Endothelial cell of umbilical vein (primary cell): Measurements from ENCODE around the gene UBE2H. TPM values are rescaled to one million over a fixed set of nuclear protein-coding genes. Genes with fewer than 3 reads are reported as not detected.
"Not testable (repeated sequence)": the region's sequence is repeated elsewhere in the genome, so short reads cannot be mapped to it uniquely, and the experiment has no call there.

ENCODE experiments used
- BruUV-seq: library from RNA; stranded (reverse); fragments of 400-500 nt; replicated peaks from 2 replicates; lab custom pipeline; 2021; lab: Mats Ljungman, UMichigan
- CTCF ChIA-PET: fragments of 300-600, 350-600 bp; sonication (Branson Sonifier 250); formaldehyde crosslinking; loops from one replicate; lab custom pipeline; 2021; ENCODE audit warnings: antibody characterized with exemption, inconsistent platforms; lab: Charles Lee
- POLR2A ChIA-PET: fragments of 300-600, 350-600 bp; sonication (Branson Sonifier 250); formaldehyde crosslinking; loops from one replicate; lab custom pipeline; 2021; ENCODE audit warnings: antibody characterized with exemption, inconsistent platforms; lab: Charles Lee
- DNase-seq: peaks from one replicate; pipeline ENCODE4 v3.0.0-alpha.2; 2011; ENCODE audit warnings: low read depth, low spot score
- FAIRE-seq: peaks from 2 replicates; lab custom pipeline; 2011; peaks lifted over from hg19 to GRCh38; lab: Jason Lieb, UNC
- H2AFZ ChIP-seq: 2 replicates; pipeline ENCODE4 v1.6.0; 2012; ENCODE audit warnings: low read depth, low read length, control low read depth, inconsistent platforms
- H3K27ac ChIP-seq: 2 replicates; pipeline ENCODE4 v1.5.1; 2011; ENCODE audit warnings: low read depth, mild to moderate bottlenecking, control low read depth, low read length, moderate library complexity; ENCODE audit not compliant: insufficient read depth
- H3K27me3 ChIP-seq, 2 experiments: 2 replicates each; pipeline versions ENCODE4 v1.6.0 to v1.6.1; 2011; ENCODE audit warnings: low read length in 2 of 2, mixed read lengths in 1 of 2; ENCODE audit not compliant: control insufficient read depth in 2 of 2, insufficient read depth in 2 of 2
- H3K36me3 ChIP-seq, 2 experiments: 2 replicates in 1 of 2; 3 replicates in 1 of 2; pipeline ENCODE4 v1.5.1; 2011; ENCODE audit warnings: low read length in 2 of 2, mild to moderate bottlenecking in 1 of 2, moderate library complexity in 1 of 2; ENCODE audit not compliant: control insufficient read depth in 2 of 2, insufficient read depth in 2 of 2; ENCODE audit errors: extremely low read depth in 1 of 2
- H3K4me1 ChIP-seq: 3 replicates; pipeline ENCODE4 v1.5.1; 2011; ENCODE audit warnings: mild to moderate bottlenecking, low read length; ENCODE audit not compliant: control insufficient read depth, insufficient read depth; ENCODE audit errors: extremely low read depth
- H3K4me2 ChIP-seq: 2 replicates; pipeline ENCODE4 v1.6.1; 2011; ENCODE audit warnings: low read length, control low read depth, mixed read lengths; ENCODE audit not compliant: insufficient read depth
- H3K4me3 ChIP-seq, 3 experiments: fragments of 200-600 bp in 1 of 3; sonication (generic), shearing (Covaris generic) in 1 of 3; replicated peaks in 1 of 3; 2 replicates each; pipeline ENCODE4 v1.5.1; 2011 to 2016; ENCODE audit warnings: control low read depth in 3 of 3, low read length in 3 of 3, mild to moderate bottlenecking in 2 of 3, inconsistent platforms in 1 of 3, low read depth in 1 of 3, moderate library complexity in 1 of 3; ENCODE audit not compliant: insufficient read depth in 1 of 3
- H3K79me2 ChIP-seq: 2 replicates; pipeline ENCODE4 v1.6.0; 2012; ENCODE audit warnings: low read length, inconsistent platforms; ENCODE audit not compliant: control insufficient read depth, insufficient read depth
- H3K9ac ChIP-seq: replicated peaks from 2 replicates; pipeline ENCODE3; 2011; ENCODE audit warnings: low read length, control low read depth; ENCODE audit not compliant: insufficient read depth; ENCODE audit errors: extremely low read depth
- H3K9me1 ChIP-seq: replicated peaks from 3 replicates; pipeline ENCODE4 v1.6.0; 2011; ENCODE audit warnings: mild to moderate bottlenecking, low read length; ENCODE audit not compliant: control insufficient read depth, insufficient read depth; ENCODE audit errors: extremely low read depth
- H3K9me3 ChIP-seq: replicated peaks from 2 replicates; pipeline ENCODE4 v1.5.1; 2012; ENCODE audit warnings: low read length, inconsistent platforms; ENCODE audit not compliant: control insufficient read depth, insufficient read depth
- H4K20me1 ChIP-seq: replicated peaks from 2 replicates; pipeline ENCODE3; 2011; ENCODE audit warnings: mild to moderate bottlenecking, low read length; ENCODE audit not compliant: control insufficient read depth, insufficient read depth; ENCODE audit errors: extremely low read depth
- EZH2 ChIP-seq: IDR thresholded peaks from 2 replicates; pipeline ENCODE4 v1.6.1; 2012; ENCODE audit warnings: borderline replicate concordance, low read depth, mild to moderate bottlenecking, moderate library complexity, low read length, inconsistent platforms; ENCODE audit not compliant: severe bottlenecking
- FOS ChIP-seq: IDR thresholded peaks from 2 replicates; pipeline ENCODE4 v1.6.1; 2011; ENCODE audit warnings: mild to moderate bottlenecking, low read length, moderate library complexity, borderline replicate concordance; ENCODE audit not compliant: insufficient read depth
- POLR2AphosphoS5 ChIP-seq: IDR thresholded peaks from 2 replicates; pipeline ENCODE4 v1.6.1; 2012; ENCODE audit warnings: low read depth, mild to moderate bottlenecking, control low read depth, low read length, moderate library complexity; ENCODE audit not compliant: insufficient read depth
- dilution Hi-C: fragments of 300-500 bp; cut with MboI; formaldehyde crosslinking; loops from one replicate; pipeline ENCODE4 v1.15.0; 2019; ENCODE audit warnings: low sequenced_read_pairs; ENCODE audit not compliant: extremely low pct_ligation_motif_present
- intact Hi-C: fragments of 100-400 bp; cut with micrococcal nuclease; formaldehyde crosslinking; loops from one replicate; pipeline ENCODE4 v1.10.0; 2022
- polyA plus RNA-seq, 4 experiments: library from polyadenylated mRNA; depleted of rRNA in 3 of 4; stranded (reverse) in 3 of 4; unstranded in 1 of 4; fragments of >200 nt; gene quantifications; 2 replicates each; pipeline versions ENCODE4 v1.2.1 to v1.2.3, GENCODE V29; 2011 to 2012; ENCODE audit warnings: missing spikeins in 1 of 4
- total RNA-seq: library from RNA; stranded (reverse); gene quantifications from 2 replicates; pipeline ENCODE4 v1.2.3, GENCODE V29; 2021
- TF ChIP-seq, protein P1 (sequence below), 2 donors: IDR thresholded peaks; 1 replicate in 1 of 2; 2 replicates in 1 of 2; pipeline ENCODE4 v1.5.1; 2011; ENCODE audit warnings: low read length in 2 of 2, mild to moderate bottlenecking in 2 of 2, moderate library complexity in 2 of 2, control low read depth in 1 of 2, inconsistent platforms in 1 of 2, low read depth in 1 of 2; ENCODE audit not compliant: insufficient read depth in 1 of 2; ENCODE audit errors: extremely low read depth in 1 of 2
- TF ChIP-seq, protein P2 (sequence below): IDR thresholded peaks from 2 replicates; pipeline ENCODE4 v1.6.1; 2011; ENCODE audit not compliant: insufficient read depth, insufficient read length

Gene UBE2H
- total and polyA plus RNA-seq, 2 donors (not counting 3 experiments of a cell fraction or from before 2014, with no cell fraction given): 51.7 to 90.1 TPM

DNA sequence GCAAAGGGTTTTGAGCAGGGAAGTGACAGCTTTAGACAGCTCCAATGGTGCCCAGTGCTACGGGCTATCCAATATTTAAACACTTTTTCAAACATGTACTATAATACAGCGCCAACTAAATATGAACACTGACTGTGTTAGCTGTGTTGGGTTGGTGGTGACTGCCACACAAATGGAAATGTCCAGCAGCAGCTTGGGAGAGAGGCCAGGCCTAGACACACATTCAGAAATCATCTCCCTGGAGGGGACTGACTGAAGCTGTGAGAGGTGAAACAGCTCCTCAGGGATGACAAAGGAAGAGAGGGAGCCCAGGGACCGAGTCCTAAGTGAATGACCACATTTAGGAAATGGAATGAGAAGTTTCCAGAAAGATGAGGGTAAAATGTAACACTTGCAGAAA is 115.8 kb downstream of the UBE2H start:
- peaks cover 8% of the 10 kb centered on the region for H3K79me2 ChIP-seq
- CTCF ChIA-PET: interaction anchor here (1.0 kb wide), 1 partner anchor 40 kb away, joined by 4 read pairs; no protein-coding TSS in a partner anchor
- intact Hi-C loops: no loop called here
- no peak for DNase-seq
- H3K4me3 ChIP-seq: no peak overlapping the region
- no peak for FAIRE-seq
- H3K9ac ChIP-seq: no peak overlapping the region
- no peaks in the 10 kb centered on the region for H3K27me3 ChIP-seq
- no peaks in the 10 kb centered on the region for H3K4me1 ChIP-seq
- BruUV-seq: no TSS peak
- H3K9me1 ChIP-seq: no peaks in the 10 kb centered on the region
- no peak overlapping the region for H3K4me2 ChIP-seq
- H2AFZ ChIP-seq: no peak overlapping the region
- dilution Hi-C loops: no loop called here
- H3K27ac ChIP-seq: no peak overlapping the region
- peaks cover 9 to 24% of the 10 kb centered on the region in 2 experiments for H3K36me3 ChIP-seq
- POLR2A ChIA-PET: no interaction called here
- TF ChIP-seq FOS: no peak
- H4K20me1 ChIP-seq: no peaks in the 10 kb centered on the region
- H3K9me3 ChIP-seq: no peaks in the 10 kb centered on the region

DNA sequence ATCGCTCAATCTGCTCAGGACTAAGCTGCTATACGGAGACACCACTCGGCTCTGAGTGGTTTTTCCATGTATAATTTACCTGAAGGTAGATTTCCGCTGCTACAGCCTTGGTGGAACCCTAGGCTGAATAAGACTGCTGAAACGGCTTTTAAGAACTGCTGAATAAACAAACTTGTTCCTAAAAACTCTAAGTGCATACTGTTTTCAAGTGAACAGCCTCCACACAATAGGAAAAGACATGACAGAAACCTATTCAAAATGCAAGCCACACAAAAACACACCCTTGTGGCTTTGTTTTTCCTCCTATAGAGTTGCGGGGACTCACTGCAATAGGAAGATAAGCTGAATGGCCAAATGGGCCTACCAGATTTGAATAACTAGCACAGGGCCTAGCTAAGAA is 117.2 kb downstream of the UBE2H start:
- Histone ChIP-seq H3K4me1 (peaks cover 2% of the 10 kb centered on the region), H3K27ac (no peak overlapping the region), H3K27me3 (no peaks in the 10 kb centered on the region), H3K79me2 (no peaks in the 10 kb centered on the region), H3K4me3 (no peak overlapping the region), H3K9me3 (no peaks in the 10 kb centered on the region), H2AFZ (no peak overlapping the region), H3K36me3 (peaks cover 7 to 26% of the 10 kb centered on the region in 2 experiments), H3K9me1 (no peaks in the 10 kb centered on the region), H3K9ac (no peak overlapping the region), H3K4me2 (no peak overlapping the region), H4K20me1 (no peaks in the 10 kb centered on the region)
- no peak for TF ChIP-seq EZH2
- TF ChIP-seq, protein P1, sequence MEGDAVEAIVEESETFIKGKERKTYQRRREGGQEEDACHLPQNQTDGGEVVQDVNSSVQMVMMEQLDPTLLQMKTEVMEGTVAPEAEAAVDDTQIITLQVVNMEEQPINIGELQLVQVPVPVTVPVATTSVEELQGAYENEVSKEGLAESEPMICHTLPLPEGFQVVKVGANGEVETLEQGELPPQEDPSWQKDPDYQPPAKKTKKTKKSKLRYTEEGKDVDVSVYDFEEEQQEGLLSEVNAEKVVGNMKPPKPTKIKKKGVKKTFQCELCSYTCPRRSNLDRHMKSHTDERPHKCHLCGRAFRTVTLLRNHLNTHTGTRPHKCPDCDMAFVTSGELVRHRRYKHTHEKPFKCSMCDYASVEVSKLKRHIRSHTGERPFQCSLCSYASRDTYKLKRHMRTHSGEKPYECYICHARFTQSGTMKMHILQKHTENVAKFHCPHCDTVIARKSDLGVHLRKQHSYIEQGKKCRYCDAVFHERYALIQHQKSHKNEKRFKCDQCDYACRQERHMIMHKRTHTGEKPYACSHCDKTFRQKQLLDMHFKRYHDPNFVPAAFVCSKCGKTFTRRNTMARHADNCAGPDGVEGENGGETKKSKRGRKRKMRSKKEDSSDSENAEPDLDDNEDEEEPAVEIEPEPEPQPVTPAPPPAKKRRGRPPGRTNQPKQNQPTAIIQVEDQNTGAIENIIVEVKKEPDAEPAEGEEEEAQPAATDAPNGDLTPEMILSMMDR (IDR thresholded peaks at IDR 0.05; ENCODE audit: extremely low read depth in 1 of 2, insufficient read depth in 1 of 2, low read depth in 1 of 2, low read length in 2 of 2): no peak
- TF ChIP-seq, protein P2, sequence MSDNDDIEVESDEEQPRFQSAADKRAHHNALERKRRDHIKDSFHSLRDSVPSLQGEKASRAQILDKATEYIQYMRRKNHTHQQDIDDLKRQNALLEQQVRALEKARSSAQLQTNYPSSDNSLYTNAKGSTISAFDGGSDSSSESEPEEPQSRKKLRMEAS: no peak
- TF ChIP-seq POLR2AphosphoS5: no peak
- TF ChIP-seq FOS: no peak
- ChIA-PET CTCF (interaction anchor here (0.9 kb wide), 1 partner anchor 174 kb away, joined by 3 read pairs; no protein-coding TSS in a partner anchor), POLR2A (no interaction called here)
- no peak for FAIRE-seq
- intact Hi-C loops: no loop called here
- no peak for DNase-seq
- dilution Hi-C loops: no loop called here
- no TSS peak for BruUV-seq

DNA sequence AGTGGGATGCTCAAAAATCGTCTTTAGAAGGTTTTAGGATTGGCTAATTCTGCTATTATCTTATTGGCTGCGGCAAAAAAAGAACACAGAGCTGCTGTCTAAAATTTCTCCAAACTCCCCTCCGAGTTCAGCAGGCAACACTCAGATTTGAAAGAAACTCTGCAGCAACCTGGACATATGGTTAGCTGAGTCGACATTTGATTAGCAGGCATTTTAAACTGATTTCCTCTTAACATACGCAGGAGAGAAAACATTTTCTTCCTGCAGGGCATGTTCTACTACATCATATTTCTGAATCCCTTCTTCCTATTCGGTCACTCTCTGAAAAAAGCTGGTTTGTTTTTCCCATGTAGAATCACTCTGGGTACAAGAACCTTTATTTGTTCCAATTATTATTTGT is 119.4 kb downstream of the UBE2H start:
- H3K9me3 ChIP-seq, H2AFZ ChIP-seq, H3K27me3 ChIP-seq, DNase-seq, H4K20me1 ChIP-seq, BruUV-seq, intact Hi-C loops, H3K4me3 ChIP-seq, H3K9me1 ChIP-seq, H3K79me2 ChIP-seq, CTCF ChIA-PET, POLR2A ChIA-PET, H3K9ac ChIP-seq, H3K4me1 ChIP-seq, dilution Hi-C loops, H3K27ac ChIP-seq, H3K4me2 ChIP-seq: not testable (repeated sequence)
- FAIRE-seq: peak; percentile 24
- peaks cover 5 to 30% of the 10 kb centered on the region in 2 experiments for H3K36me3 ChIP-seq
